NCI-H82 (cell line): ENCODE results near the gene USP6.
"Not testable (repeated sequence)": the region's sequence is repeated elsewhere in the genome, so short reads cannot be mapped to it uniquely, and the experiment has no call there.

ENCODE experiments used
- DNase-seq: peaks from one replicate; lab custom pipeline; 2025; lab: John Stamatoyannopoulos, UW

USP6 gene

DNA sequence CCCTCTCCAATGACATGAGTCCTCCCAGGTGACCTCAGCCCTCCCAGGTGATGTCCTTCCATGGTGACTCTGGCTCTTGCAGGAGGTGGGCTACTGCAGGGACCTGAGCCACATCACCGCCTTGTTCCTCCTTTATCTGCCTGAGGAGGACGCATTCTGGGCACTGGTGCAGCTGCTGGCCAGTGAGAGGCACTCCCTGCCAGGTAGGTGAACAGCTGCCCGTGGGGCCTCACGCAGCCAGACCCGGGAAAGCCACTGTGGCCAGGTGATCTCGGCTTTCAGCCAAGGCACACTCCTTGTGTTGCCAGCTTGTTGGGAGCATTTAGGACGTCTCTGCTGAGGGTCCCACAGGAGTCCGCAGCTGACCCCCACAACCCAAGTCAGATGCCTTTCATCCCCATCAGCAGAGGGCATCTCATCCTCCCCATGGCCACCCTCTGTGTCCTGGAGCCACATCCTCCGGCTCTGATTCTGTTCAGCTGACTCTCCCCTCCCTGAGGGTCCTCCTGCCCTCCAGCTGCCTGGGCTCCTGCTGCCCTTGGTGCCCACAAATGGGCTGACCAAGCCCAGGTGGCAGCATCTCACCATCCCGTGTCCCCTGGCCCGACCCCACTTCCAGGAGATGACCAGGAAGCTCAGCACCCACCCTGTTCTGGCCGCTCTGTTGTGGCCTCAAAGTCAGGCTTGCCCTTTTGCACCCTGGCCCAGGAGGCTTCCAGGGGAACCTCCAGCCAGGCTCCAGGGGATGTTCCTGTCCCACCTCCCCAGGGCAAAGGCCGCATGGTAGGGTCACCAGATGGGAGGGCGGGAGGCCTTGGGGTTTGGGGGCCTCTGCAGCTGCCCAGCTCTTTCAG is 20.1 kb downstream of the USP6 start:
- DNase-seq = no peak

GRCh38 chr17:5136580-5137412 is 21.0 kb downstream of the USP6 start:
- not testable (repeated sequence) for DNase-seq

GRCh38 chr17:5137511-5138197 is 21.8 kb downstream of the USP6 start:
- not testable (repeated sequence) for DNase-seq

GRCh38 chr17:5138198-5138544 is 22.3 kb downstream of the USP6 start:
- DNase-seq = not testable (repeated sequence)

- DNase-seq = no peak
Measured at GRCh38 chr17:5138616-5139457, 23.0 kb downstream of the USP6 start.

DNA sequence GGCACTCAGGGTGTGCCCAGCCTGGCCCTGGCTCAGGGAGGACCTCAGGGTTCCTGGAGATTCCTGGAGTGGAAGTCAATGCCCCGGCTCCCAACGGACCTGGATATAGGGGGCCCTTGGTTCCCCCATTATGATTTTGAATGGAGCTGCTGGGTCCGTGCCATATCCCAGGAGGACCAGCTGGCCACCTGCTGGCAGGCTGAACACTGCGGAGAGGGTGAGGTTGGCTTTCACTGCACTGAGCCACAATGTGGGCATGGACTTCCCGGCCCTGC is 23.6 kb downstream of the USP6 start:
- DNase-seq = no peak

DNA sequence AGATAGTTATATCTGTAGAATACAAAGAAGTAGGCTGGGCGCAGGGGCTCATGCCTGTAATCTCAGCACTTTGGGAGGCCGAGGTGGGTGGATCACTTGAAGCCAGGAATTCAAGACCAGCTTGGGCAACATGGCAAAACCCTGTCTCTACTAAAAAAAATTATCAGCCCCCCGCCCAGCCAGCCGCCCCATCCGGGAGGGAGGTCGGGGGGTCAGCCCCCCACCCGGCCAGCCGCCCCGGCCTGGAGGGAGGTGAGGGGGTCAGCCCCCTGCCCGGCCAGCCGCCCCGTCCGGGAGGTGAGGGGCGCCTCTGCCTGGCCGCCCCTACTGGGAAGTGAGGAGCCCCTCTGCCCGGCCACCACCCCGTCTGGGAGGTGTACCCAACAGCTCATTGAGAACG is 27.0 kb downstream of the USP6 start:
- not testable (repeated sequence) for DNase-seq

DNA sequence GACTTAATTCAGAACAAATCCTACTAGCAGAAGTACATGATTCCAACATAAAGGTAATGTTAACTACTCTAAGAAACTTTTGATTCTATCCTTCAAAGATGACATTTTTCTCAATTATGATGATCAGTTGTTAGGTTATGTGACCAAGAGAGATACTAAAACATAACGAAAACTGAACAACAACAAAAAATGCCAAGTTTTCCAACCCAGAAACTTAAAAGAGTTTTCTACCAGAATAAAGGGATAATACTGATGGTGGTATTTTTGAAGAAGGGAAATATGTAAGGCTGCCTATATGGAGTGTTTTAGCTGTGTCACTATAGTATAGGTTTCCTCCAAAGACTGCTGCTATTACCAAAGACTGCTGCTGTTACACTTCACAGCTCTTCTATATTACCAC is 30.3 kb downstream of the USP6 start:
- not testable (repeated sequence) for DNase-seq

DNA sequence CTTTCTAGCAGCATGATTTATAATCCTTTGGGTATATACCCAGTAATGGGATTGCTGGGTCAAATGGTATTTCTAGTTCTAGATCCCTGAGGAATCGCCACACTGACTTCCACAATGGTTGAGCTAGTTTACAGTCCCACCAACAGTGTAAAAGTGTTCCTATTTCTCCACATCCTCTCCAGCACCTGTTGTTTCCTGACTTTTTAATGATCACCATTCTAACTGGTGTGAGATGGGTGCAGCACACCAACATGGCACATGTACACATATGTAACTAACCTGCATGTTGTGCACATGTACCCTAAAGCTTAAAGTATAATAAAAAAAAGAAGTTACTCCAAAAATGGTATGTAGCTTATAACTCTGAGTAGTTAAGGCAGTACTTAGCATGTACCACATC is 44.9 kb downstream of the USP6 start:
- DNase-seq = not testable (repeated sequence)

DNA sequence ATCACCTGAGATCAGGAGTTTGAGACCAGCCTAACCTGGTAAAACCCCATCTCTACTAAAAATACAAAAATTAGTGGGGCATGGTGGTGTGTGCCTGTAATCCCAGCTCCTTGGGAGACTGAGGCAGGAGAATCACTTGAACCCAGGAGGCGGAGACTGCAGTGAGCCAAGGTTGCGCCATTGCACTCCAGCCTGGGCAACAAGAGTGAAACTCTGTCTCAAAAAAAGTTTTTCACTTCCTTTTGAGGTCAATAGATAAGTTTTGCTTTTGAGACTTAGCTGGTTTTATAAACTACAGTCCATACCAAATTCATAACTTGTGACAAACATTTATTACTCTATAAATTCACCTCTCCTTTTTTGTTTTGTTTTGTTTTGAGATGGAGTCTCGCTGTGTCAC is 46.0 kb downstream of the USP6 start:
- DNase-seq = not testable (repeated sequence)

DNA sequence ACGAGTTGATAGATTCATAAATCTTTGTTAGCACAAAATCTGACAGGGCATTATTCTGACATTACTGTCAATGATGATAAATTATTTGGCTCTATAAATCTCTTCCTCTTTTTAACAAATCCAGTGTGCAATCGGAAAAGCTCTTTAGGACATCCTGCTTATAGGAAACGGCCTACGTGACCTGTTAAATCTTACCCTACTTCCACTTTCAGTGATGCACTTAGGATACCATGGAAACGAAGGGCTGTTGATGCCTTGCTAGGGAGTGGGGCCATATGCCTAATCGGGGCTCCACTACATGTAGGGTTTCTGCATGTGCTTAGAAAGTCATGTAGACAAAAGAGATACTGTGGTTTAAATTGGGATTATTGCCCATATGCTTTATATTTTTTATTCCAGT is 48.6 kb downstream of the USP6 start:
- peak; percentile 70 for DNase-seq

DNA sequence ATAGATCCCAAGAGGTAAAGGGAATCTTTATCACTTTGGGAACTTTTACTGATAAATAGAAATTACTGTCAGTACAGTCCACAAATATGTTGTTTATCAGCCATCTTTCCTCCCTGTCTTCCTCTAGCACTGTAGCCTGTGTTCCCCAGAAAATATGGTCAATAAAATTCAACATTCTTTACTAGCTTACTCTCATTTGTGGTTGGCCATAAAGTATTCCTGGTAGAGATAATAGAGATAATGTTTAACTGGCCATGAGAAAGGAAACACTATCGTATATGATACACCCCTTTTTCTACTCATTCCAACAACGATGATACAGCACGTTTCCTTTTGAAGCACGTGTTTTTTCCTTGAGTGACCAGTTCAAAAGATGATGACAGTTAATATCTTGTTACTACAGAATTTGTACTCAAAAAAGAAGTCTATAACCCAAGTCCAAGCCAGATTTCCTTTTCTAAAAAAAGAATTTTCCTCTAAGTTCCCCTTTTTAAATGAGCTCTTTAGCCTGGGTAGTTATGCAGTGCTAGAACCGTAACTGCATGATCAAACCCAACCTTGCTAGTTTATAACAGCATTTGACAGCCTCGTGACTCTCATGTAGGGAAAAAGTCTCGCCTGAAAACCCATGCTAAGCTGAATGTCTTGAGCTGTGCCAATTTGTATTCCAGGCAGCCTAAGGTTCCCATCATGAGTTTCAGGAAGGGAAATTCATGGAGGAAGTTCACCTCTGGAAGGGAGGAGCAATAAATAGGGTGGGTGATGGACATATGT is 50.1 kb downstream of the USP6 start:
- not testable (repeated sequence) for DNase-seq

DNA sequence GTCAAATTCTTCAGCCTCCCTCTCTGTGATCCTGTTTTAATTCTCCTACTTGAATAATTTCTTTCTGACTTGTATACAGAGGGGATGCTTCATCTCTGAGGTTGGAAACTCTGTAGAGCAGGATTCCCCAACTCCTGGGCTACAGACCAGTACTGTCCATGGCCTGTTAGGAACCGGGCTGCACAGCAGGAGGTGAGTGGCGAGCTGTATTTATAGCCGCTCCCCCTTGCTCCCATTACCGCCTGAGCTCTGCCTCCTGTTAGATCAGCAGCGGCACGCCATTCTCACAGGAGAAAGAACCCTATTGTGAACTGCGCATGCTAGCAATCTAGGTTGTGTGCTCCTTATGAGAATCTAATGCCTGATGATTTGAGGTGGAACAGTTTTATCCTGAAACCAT is 59.2 kb downstream of the USP6 start:
- not testable (repeated sequence) for DNase-seq

DNA sequence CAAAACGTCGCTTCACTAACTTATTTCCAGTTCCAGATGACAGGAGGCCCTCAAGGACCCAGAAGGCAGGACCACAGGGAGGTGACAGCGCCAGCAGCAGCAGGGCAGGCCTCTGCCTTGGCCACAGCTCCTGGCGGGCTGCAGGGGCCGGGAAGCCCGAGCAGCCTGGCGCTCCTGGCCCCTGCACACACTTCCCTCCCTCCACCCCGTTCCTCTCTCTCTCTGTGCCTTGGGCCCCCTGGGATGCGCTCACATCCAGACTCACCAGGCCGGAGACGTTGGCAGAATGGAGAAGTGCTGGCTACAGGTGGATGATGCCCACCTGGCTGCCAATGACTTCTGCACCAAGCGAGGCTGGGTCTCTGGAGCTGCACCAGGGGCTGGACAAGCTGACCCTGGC is 63.2 kb downstream of the USP6 start:
- no peak for DNase-seq

DNA sequence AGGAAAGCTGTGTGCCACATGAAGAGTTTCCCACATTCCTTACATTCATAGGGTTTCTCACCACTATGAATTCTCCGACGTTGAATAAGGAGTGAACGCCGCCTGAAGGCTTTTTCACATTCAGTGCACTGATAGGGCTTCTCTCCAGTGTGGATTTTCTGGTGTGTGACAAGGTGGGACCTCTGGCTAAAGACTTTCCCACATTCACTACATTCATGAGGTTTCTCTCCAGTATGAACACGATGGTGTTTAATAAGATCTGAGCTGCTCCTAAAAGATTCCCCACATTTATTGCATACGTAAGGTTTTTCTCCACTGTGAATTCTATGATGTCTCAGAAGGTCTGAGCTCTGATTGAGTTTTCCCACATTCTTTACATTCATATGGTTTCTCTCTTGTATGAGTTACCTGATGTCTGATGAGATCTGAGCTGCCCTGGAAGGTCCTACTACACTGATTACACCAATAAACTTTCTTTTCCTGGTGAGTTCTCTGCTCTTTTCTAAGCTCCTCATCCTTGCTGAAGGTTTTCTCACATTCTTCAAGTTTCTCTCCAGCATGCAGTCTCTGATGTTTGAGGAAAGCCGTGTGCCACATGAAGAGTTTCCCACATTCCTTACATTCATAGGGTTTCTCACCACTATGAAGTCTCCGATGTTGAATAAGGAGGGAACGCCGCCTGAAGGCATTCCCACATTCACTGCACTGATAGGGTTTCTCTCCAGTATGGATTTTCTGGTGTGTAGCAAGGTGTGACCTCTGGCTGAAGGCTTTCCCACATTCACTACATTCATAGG is 65.9 kb downstream of the USP6 start:
- peak; percentile 28 for DNase-seq

DNA sequence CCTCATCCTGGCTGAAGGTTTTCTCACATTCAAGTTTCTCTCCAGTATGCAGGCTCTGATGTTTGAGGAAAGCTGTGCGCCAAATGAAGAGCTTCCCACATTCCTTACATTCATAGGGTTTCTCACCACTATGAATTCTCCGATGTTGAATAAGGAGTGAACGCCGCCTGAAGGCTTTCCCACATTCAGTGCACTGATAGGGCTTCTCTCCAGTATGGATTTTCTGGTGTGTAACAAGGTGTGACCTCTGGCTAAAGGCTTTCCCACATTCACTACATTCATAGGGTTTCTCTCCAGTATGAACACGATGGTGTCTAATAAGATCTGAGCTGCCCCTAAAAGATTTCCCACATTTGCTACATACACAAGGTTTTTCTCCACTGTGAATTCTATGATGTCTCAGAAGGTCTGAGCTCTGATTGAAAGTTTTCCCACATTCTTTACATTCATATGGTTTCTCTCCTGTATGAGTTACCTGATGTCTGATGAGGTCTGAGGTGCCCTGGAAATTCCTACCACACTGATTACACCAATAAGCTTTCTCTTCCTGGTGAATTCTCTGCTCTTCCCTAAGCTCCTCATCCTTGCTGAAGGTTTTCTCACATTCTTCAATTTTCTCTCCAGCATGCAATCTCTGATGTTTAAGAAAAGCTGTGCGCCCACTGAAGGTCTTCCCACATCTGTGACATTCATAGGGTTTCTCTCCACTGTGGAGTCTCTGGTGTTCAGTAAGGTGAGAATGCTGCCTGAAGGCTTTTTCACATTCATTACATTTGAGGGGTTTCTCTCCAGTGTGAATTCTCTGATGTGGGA is 67.0 kb downstream of the USP6 start:
- DNase-seq = peak; percentile 23

GRCh38 chr17:5183410-5183793 is 67.6 kb downstream of the USP6 start:
- DNase-seq = no peak

- no peak for DNase-seq
Measured at GRCh38 chr17:5184288-5184687, 68.5 kb downstream of the USP6 start.
